ENCODE data around the gene TNFSF12.

The TNFSF12 gene

GRCh38 chr17:7572588-7573323 lies 23.9 kb downstream of the TNFSF12 start:
- peak; percentile 100 for DNase-seq

DNA sequence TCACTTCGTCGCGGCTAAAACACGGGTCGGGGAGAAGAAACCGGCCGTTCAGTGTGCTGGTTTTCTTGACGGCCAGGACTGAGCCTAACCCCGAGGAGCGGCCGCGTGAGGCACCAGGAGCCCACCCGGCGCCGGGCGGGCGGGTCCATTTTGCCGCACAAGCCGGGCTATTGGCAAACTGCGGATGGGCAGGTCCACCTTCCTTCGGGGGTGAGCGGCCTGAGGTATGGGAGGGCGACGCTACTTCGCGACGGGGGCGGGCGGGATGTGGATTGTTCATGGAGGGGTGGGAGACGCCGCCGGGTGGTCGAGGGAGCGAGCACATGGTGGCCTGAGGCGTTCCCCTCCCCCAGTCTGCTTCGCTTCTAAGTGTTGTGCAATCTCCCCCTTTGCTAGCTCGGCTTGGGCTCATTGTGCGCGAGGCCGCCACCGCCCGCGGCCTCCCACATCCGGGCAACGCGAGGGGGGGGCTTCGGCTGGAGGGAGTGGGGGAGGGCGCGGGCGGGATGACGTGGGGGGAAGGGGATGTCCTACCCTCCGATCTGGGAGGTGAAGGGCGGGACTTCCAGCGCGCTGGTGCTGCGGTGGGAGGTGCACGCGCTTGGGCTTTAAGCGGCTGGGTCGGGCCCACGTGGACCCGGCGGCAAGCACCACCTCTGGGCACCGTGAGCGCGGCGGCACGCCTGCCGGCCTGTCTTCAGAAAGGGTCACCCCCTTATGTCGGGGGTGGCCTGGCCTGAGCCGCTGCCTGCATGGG lies 24.6 kb downstream of the TNFSF12 start:
- peak; percentile 95 for DNase-seq

DNA sequence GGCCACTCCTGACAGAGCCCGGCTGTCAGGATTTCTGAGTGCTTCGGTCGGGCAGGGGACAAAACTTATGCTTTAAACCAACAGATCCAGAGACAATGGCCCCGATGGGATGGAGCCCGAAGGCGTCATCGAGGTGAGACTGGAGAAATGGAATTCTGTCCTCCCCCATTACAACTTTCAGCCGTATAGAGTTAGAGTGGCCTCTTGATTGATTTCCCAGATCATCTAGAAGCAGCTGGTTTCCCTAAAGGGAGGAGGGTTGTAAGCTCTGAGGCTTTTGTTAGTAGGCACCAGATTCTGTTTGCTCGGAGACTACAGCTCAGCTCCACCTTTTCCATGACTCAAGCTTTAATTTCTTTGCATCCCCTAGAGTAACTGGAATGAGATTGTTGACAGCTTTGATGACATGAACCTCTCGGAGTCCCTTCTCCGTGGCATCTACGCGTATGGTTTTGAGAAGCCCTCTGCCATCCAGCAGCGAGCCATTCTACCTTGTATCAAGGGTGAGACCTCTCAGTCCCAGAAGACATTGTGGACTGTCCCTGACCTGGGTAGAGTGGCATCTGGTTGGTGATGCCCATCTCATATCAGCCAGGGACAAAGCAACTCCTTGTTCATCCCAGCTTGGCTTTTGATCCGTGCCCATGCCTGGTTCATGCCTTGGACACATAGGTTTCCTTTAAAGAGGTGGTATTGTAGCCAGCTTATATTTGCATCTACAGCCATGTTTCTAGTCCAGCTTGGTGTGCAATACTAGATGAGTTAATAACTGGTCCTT lies 25.5 kb downstream of the TNFSF12 start:
- DNase-seq: no peak

DNA sequence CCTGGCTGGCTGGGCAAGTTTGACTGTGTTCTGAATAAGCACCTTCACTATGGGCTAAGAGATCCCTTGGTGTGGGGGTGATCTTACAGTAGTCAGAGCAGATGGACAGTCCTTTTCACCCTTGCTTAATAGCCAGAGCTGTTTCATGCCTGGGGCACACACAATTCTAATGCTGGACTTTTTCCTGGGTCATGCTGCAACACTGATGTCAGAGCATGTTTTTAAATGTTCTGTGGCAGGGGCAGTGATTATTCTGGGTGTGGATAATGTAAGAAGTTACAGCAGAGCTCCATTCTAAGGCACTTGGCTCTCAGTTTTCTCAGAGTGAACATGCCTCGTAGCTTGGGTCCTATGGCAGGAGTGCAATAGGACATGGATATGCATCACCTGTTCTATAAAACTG lies 26.6 kb downstream of the TNFSF12 start:
- DNase-seq: no peak

DNA sequence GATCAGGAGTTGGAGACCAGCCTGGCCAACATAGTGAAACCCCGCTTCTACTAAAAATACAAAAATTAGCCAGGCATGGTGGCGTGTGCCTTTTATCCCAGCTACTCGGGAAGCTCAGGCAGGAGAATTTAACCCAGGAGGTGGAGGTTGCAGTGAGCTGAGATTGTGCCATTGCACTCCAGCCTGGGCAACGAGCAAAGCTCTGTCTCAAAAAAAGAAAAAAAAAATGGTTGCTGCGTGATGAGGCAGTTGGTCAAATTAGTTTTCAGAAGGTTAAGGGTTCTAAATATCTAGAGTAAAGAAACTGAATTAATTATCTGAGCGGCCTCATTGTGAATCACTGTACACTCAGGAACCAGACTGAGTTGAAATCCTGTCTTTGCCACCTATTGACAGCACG lies 27.1 kb downstream of the TNFSF12 start:
- DNase-seq: no peak

DNA sequence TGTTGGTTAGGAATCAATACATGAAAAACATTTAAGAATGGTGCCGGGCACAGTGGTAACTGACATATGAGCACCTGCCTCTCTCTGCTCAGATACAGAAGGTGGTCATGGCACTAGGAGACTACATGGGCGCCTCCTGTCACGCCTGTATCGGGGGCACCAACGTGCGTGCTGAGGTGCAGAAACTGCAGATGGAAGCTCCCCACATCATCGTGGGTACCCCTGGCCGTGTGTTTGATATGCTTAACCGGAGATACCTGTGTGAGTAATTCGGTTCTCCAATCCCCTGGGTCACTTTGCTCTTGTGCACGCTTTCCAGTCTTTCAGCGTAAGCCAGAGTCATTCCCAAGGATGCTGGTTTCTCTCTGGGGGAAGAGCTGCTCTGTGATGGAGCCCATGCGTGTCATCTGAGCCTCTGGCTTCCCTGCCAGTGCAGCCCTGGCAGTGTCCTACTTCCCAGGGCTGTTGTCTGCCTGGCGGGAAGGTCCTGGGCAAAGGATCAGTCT lies 27.6 kb downstream of the TNFSF12 start:
- DNase-seq: no peak

DNA sequence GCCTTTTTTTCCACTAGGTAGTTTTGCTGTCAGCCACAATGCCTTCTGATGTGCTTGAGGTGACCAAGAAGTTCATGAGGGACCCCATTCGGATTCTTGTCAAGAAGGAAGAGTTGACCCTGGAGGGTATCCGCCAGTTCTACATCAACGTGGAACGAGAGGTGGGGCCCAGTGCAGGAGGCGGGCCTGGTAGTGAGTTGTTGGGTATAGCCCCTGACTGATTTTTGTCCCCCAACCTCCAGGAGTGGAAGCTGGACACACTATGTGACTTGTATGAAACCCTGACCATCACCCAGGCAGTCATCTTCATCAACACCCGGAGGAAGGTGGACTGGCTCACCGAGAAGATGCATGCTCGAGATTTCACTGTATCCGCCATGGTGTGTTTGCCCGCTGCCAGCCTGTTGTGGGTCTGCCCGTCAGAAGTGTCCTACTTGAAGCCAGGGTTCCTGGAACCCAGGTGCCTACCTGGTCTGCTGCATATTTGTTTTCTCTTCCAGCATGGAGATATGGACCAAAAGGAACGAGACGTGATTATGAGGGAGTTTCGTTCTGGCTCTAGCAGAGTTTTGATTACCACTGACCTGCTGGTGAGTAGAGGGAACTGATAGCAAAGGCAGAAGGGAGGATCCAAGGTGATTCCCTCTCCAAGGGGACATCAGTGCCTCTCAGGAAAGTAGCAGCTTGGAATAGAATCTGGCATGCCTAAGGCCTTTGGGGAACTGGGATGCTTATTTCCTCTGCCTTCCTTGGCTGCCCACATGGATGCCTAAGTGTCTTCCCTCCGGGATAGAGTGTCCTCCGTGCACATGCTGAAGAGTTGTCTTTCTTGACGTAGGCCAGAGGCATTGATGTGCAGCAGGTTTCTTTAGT lies 28.7 kb downstream of the TNFSF12 start:
- no peak for DNase-seq

- DNase-seq: peak; percentile 68
These were observed 30.4 kb downstream of the TNFSF12 start, which contains the start of gene CD68 for GRCh38 chr17:7579001-7579833. CD68 (plus strand) TSS chr17:7579638; CDS start chr17:7579678, 40 bp downstream.

DNA sequence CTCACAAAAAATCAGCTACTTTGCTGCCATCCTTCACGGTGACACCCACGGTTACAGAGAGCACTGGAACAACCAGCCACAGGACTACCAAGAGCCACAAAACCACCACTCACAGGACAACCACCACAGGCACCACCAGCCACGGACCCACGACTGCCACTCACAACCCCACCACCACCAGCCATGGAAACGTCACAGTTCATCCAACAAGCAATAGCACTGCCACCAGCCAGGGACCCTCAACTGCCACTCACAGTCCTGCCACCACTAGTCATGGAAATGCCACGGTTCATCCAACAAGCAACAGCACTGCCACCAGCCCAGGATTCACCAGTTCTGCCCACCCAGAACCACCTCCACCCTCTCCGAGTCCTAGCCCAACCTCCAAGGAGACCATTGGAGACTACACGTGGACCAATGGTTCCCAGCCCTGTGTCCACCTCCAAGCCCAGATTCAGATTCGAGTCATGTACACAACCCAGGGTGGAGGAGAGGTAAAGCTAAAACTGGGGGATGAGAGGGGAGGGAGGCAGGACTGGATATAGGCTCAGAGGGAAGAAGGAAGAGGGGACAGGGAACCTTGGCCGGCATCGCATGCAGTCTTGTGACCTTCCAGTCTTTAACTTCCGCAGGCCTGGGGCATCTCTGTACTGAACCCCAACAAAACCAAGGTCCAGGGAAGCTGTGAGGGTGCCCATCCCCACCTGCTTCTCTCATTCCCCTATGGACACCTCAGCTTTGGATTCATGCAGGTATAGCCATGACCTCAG lies 31.2 kb downstream of the TNFSF12 start:
- peak; percentile 55 for DNase-seq

- no peak for DNase-seq
These were observed 32.0 kb downstream of the TNFSF12 start for GRCh38 chr17:7580604-7581575.

GRCh38 chr17:7582396-7583252 lies 33.8 kb downstream of the TNFSF12 start:
- DNase-seq: no peak

- peak; percentile 97 for DNase-seq
These were observed 34.6 kb downstream of the TNFSF12 start, which contains the start of gene MPDU1 for GRCh38 chr17:7583253-7584109. MPDU1 (plus strand) TSS chr17:7583852; CDS start chr17:7583863, 11 bp downstream.

DNA sequence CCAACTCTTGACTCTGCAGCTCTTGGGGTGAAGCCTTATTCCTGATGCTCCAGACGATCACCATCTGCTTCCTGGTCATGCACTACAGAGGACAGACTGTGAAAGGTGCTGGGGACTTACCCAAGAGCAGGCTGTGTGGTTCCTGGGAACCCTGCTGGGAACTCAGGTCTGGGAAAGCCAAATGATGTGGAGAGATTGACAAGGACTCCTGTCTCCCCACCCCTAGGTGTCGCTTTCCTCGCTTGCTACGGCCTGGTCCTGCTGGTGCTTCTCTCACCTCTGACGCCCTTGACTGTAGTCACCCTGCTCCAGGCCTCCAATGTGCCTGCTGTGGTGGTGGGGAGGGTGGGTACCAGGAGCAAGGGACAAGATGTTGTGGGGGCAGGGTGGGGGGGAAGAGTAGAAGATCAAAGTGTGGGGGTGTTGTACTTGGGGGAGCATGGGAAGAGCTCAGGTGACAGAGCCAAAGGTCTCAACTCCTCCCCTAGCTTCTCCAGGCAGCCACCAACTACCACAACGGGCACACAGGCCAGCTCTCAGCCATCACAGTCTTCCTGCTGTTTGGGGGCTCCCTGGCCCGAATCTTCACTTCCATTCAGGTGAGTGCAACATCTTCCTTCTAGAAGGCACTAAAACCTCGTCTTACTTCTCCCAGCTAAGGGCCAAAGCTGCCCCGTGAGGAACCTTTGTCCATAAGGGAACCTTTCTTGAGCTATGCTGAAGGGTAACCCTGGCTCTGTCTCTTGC lies 38.0 kb downstream of the TNFSF12 start:
- no peak for DNase-seq

DNA sequence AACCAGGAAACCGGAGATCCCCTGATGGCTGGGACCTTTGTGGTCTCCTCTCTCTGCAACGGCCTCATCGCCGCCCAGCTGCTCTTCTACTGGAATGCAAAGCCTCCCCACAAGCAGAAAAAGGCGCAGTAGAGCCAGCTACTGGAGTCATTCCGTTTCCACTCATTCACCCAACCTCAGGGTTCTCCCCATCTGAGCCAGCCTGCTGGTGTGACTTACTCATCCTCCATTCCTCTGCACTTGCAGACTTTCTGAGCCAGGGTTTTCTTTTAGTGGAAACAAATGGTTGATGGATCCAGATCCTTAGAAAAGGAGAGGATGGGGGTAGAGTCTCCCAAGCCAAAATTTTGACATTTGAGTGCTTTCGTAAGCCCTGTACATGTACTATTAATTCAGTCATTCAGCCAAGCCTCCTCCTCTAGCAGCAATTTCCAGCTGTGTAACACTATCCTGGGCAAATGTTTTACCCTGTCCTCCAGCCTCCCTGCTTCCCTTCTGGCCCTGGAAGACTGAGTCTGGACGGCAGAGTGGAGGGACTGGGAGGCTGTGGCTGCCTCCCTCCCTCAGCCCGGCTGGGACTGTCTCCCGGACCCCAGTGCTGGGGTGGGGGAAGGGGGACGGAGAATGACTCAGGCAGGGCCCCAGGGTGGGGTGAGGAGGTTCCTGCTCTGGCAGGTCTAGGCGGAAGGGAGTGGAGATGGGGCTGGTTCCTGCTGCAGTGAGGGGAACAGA lies 38.7 kb downstream of the TNFSF12 start:
- DNase-seq: no peak

GRCh38 chr17:7588553-7589203 lies 39.8 kb downstream of the TNFSF12 start:
- DNase-seq: no peak

All from CD4-positive, alpha-beta T cell treated with Interleukin-12 subunit alpha and Interleukin-12 subunit beta, for 1 hour (primary cell).